GM18511 (cell line): ENCODE measurements around the gene MORF4L1.
"Not testable (repeated sequence)": the region's sequence is repeated elsewhere in the genome, so short reads cannot be mapped to it uniquely, and the experiment has no call there.

Experiments
- ATAC-seq: cut with Tn5 transposase; IDR thresholded peaks from one replicate; pipeline ENCODE4 v1.9.1; 2021; ENCODE audit warnings: mild to moderate bottlenecking, moderate library complexity; ENCODE audit not compliant: unreplicated experiment

Gene MORF4L1

DNA sequence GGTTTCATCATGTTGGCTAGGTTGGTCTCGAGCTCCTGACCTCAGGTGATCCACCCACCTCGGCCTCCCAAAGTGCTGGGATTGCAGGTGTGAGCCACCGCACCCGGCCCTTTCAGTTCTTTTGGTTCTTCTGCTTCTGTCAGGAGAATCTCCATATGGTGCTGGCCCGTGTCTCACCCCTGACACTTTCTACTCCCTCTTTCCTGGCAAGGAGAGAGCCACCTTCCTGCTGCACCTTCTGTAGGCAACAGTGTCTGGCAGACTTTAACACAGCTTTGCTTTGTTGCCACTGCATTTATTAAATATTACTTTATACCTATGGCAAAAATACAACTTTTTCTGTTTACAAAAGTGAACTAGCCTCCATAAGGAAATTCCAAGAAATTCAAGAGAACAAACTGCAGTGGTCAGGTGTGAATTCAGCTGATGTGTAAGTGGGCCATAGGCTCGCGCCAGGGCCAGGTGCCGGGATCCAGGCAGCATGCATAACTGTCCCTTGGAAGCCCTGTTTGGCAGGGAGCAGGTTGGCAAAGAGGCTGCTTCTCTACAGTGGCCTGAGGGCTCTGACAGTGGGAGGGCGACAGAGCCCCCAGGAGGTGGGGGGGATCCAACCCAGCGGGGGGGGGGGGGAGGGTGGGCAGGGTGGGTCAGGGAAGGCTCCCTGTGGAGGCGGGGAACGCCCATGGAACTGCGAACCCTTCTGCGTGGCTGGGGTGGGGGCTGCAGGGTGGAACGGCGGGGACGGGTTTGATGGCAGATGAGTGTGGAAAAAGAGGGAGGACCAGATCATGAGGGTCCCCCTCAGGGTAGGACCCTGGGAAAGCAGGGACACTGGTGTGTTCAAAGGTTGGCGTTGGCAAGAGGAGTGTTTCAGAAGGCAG lies 51.0 kb downstream of the MORF4L1 start:
- no peak for ATAC-seq

DNA sequence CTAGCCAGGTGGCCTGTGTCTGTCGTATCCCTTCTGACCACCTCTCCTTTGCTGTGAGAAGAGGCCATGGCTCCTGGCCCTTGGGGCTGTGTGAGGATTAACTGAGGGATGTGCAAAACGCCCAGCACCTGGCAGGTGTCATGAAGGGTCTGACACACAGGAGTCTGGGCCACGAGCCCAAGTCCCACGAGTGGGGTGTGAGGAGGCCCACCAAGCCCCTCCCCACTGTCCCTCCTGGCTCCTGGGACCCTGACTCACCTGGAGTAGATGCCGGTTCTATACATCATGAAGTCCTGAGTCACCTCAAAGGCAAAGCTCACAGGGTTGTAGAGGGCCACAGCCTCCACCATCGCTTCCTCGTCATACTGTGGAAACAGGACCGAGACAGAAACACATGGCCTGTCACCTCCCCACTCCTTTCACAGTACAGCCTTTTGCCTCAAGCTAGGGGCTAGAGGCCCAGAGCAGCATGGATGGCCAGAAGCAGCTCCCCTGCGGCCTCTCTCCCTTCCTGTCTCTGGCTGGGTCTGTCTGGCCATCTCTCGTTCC lies 52.5 kb downstream of the MORF4L1 start:
- no peak for ATAC-seq

GRCh38 chr15:78925956-78926743 lies 53.5 kb downstream of the MORF4L1 start:
- no peak for ATAC-seq

DNA sequence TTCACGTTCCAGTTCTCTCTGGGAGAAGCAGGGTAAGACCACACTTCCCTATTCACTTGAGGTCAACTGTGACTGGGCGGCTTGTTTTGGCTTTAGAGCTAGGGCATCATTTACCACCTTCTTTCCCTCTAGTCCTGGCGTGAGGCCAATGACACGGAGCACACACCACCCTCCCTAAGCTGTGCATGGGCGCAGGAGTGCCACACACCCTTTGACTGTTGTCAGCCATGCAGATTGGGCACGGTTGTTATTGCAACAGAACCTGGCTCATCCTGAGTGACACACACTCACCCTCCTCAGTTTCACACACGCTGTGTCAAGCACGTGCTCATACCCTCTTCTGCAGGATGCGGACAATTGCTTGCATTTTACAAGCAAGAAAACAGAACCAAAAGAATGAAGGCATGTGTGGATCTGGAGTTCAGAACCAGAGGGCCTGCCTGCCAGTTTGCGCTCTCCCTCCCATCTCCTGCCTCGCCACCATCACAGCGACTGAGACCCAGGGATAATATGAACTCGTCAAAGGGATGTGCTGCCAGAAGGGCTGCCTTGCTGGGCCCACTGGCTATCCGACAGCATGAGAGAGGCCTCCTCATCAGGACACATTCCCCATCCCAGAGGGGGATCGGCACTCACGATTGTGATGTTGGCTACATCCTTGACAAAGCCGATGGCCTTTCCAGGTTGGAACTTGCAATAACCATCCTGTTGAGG lies 54.5 kb downstream of the MORF4L1 start:
- ATAC-seq = no peak

DNA sequence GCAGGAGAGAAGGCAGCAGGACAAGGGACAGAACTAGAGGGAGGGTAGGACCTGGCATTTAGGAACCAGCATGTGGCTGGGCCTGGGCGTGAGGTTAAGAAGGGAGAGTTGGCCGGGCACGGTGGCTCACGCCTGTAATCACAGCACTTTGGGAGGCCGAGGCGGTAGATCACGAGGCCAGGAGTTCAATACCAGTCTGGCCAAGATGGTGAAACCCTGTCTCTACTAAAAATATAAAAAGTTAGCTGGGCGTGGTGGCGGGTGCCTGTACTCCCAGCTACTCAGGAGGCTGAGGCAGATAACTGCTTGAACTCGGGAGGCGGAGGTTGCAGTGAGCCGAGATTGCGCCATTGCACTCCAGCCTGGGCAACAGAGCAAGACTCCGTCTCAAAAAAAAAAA lies 55.5 kb downstream of the MORF4L1 start:
- not testable (repeated sequence) for ATAC-seq

- ATAC-seq = no peak
These were observed 56.0 kb downstream of the MORF4L1 start for GRCh38 chr15:78928616-78929093.

- no peak for ATAC-seq
These were observed 57.0 kb downstream of the MORF4L1 start for GRCh38 chr15:78929536-78930264.

DNA sequence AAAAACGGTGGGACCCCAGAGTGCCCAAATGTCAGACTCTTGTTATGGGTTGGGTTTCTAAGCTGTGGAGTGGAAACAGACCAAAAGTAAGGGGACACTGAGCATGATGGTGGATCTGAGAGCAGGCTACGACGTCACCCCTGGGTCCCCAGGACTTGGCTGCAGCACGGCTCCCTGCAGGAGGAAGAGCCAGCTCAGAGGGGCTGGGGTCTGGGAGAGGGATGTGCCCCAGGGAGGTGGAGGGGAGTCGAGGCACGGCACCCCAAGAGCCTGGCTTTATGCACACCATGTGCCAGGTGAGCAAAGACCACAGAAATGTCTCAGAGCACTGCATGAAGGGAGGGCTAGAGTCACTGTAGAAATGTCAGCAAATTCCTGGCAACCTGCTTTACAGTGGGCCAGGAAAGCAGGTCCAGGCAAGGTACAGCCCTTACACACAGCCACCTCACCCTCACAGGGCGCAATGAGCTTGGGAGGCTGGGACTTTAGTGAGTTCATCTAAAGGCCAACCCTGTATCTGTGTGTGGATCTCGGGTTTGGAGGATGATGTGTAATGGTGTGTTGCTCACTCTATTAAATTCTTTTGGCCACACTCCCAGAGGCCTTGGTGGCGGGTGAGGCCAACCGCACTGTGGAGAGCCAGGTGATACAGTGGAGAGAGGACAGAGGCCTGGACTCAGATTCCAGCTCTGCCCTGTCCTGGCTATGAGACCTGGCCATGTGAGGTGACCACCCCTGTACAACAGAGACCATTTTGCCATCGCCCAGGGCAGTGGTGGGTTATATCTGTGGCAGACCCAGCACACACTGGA lies 58.1 kb downstream of the MORF4L1 start:
- no peak for ATAC-seq

DNA sequence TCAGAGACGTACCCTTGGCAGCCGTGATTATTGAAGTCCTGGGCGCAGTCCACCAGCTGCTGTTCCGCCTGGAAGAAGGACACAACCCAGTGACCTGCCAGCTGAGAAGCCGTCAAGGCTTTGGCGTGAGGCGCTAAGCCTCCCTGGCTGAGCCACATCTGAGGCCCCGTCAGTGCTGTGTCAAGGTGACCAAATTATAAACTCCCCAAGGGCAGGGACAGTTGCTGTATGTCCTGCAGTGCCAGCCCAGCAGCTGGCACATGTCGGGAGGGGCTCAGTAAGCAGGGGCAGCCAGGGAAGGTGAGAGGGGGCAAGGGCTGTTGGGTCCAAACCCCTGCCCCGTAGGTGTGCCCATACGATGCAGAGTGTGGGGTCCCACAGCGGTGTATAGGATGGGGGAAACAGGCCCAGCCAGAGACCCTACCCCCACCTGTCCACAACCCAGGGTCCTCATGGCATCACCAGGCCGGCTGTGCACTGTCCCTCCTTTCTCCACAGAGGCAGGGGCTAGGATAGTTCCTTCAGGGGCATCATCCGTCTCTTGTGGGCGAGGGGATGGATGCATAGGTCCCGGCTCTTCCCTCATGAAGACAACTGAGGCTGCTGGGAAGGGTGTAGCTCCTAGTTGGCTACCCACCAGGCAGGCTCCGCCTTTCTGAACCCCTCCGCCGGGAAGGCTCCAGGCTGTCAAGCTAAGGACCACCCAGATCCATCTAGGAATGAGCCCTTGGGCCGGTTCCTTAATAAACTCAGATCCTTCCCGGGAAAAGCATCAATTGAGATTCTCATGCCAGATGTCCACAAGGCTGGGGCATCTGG lies 59.0 kb downstream of the MORF4L1 start:
- no peak for ATAC-seq

GRCh38 chr15:78932258-78932808 lies 59.6 kb downstream of the MORF4L1 start:
- no peak for ATAC-seq

- ATAC-seq = no peak
These were observed 60.6 kb downstream of the MORF4L1 start for GRCh38 chr15:78933187-78933822.

GRCh38 chr15:78933823-78934654 lies 61.3 kb downstream of the MORF4L1 start:
- no peak for ATAC-seq

DNA sequence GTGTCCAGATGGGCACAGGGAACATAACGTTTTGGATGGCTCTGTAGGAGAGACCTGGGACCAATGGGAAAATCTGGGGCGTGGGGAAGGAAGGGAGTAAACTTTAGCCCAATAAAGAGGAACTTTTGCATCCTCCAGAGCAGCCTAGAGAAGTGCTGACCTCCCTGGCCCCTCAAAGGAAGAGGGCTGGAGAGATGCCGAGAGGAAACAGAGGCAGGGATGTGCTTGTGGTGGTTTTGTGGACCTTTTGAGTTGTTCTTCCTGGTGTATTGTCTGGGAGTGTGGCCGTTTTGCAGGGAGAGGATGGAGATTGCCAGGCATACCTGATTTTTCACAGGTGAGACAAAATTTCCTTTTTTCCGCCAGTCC lies 61.9 kb downstream of the MORF4L1 start:
- no peak for ATAC-seq

GRCh38 chr15:78937132-78937739 lies 64.5 kb downstream of the MORF4L1 start:
- ATAC-seq = no peak

DNA sequence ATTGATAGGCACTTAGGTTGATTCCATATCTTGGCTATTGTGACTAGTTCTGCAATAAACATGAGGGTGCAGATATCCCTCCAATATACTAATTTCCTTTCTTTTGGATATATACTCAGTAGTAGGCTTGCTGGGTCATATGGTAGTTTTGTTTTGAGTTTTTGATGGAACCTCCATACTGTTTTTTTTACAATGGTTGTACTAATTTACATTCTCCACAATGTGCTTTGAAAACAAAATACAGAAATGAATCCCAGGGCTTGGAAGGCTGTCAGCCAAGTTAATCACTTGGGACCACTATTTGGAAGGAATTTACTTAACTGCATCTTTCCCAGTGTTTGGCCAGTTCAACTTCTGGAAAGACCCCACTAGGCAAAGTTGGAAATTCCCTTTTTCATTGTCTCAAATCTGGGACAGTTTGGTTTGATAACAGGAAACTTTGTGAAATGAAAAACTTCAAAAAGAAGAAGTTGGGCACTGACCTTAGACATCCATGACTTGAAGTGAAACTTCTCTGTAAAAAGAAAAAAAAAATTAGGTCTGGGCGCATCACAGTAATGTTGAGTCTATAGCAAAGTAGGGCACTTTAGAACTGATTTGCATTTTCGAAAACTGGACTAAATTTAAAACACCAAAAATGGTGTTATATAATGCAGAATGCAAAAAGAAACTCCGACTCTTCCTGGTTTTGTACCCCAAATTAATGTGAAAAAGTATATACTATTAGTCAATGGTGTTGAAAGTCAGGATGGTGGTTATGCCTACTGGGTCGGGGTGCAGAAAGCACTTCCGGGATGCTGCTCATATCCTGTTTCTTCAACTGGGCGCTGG lies 66.2 kb downstream of the MORF4L1 start:
- peak; percentile 78 for ATAC-seq

GRCh38 chr15:78942741-78943140 lies 70.1 kb downstream of the MORF4L1 start:
- no peak for ATAC-seq
